ENCODE measurements around the gene DMD.

GRCh38 chrX:31589503-31589902 lies 1621.8 kb downstream of the DMD start:
- TF ChIP-seq, protein P1, sequence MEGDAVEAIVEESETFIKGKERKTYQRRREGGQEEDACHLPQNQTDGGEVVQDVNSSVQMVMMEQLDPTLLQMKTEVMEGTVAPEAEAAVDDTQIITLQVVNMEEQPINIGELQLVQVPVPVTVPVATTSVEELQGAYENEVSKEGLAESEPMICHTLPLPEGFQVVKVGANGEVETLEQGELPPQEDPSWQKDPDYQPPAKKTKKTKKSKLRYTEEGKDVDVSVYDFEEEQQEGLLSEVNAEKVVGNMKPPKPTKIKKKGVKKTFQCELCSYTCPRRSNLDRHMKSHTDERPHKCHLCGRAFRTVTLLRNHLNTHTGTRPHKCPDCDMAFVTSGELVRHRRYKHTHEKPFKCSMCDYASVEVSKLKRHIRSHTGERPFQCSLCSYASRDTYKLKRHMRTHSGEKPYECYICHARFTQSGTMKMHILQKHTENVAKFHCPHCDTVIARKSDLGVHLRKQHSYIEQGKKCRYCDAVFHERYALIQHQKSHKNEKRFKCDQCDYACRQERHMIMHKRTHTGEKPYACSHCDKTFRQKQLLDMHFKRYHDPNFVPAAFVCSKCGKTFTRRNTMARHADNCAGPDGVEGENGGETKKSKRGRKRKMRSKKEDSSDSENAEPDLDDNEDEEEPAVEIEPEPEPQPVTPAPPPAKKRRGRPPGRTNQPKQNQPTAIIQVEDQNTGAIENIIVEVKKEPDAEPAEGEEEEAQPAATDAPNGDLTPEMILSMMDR (IDR thresholded peaks at IDR 0.05) = no peak
- TF ChIP-seq EP300 (IDR thresholded peaks at IDR 0.05) (no peak), POLR2A (IDR thresholded peaks at IDR 0.05) (no peak)

Data from ovary (tissue), 3 donors.